Activated CD8-positive, alpha-beta memory T cell treated with anti-CD3 and anti-CD28 coated beads for 1 hour (primary cell): ENCODE results near the gene LIMK1.
A peak's percentile ranks its signal among the peaks of the same experiment; 100 is the strongest.

Source experiments
- DNase-seq, 2 donors: peaks; one replicate each; pipeline ENCODE4 v3.0.0-alpha.2; 2020; ENCODE audit warnings: low read depth in 1 of 2; ENCODE audit errors: extremely low read depth in 1 of 2

Gene LIMK1

GRCh38 chr7:74053589-74054186 is 29.9 kb upstream of the LIMK1 start:
- no peak for DNase-seq

GRCh38 chr7:74056096-74056915 is 27.3 kb upstream of the LIMK1 start:
- no peak for DNase-seq

DNA sequence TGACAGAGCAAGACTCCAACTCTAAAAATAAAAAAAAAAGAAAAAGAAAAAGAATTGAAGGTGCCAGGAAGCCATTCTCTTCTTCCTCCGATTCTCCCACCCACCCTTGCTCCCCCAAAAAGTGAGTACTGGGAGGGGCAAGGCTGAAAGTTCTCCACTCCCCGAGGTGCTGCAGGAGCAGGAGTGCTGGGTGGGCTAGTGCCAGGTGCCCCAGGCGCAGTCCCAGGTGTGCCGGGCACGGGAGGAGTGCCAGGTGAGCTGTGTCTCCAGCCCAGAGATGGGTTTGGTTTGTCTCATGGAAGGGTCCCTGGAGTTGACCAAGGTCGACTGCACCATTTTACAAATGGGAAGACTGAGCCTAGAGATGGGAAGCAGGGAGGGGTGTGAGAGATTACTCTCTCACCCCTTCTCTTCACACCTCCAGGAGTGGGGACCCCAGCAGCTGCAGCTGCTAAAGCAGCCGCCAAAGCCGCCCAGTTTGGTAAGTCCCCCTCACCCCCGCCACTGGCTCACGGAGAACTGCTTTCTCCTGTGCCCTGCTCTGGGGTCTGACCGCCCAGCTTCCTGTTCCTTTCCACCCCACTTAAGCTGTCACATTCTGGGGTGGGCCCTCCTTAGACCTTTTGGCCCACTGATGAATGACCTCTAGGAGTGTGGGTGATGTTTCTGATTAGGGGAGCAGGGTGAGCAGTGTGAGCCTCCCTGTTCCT is 26.2 kb upstream of the LIMK1 start:
- no peak for DNase-seq

DNA sequence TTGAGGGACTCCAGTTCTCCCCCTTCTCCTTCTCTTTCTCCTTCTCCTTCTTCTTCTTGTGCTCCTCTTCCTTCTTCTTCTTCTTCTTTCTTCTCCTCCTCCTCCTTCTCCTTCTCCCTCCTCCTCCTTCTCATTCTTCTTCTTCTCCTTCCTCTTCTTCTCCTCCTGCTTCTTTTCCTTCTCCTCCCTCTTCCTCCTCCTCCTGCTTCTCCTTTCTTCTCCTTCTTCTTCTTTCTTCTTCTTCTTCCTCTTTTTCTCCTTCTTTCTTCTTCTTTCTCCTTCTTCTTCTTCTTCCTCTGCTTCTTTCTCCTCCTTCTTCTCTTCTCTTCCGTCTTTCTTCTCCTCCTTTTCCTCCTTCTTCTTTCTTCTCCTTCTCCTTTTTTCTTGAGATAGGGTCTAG is 25.6 kb upstream of the LIMK1 start:
- DNase-seq: no peak

- no peak for DNase-seq
Observed at GRCh38 chr7:74058486-74058885, 25.1 kb upstream of the LIMK1 start.

GRCh38 chr7:74059037-74059436 is 24.6 kb upstream of the LIMK1 start:
- no peak for DNase-seq

GRCh38 chr7:74059681-74060588 is 23.7 kb upstream of the LIMK1 start:
- no peak for DNase-seq

DNA sequence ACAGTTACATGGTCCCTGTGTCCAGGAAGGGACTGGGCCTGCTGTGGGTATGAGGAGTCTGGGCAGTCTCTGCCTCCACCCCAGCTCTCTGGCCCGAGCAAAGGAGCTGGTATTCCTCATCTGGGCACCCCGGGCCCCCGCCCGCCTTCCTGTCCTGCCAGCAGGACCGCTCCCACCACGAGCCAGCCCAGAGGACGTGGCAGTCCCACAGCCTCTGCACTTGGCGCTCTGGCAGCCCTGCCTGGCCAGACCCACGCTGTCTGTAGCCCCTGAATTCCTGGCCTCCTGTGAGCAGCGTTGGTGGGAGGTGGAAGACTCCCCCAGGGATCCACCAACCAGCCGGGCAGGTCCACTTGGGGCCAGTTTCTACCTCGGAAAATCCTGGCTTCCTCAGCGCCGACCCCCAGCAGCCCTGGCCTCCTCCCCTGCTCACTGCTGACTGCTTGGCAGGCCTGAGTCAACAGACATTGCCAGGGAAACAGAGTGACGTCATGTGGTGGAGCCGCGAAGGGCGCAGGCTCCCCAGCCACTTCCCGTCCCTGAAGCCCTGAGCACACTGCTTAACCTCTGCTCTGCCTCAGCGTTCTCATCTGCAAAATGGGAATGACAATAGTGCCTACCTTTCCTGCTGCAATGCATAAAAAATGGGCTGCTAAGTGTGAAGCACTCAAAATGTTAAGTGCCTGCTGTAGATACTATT is 21.6 kb upstream of the LIMK1 start:
- peak; percentile 25 to 52 for DNase-seq

GRCh38 chr7:74063223-74063641 is 20.4 kb upstream of the LIMK1 start:
- DNase-seq: no peak

DNA sequence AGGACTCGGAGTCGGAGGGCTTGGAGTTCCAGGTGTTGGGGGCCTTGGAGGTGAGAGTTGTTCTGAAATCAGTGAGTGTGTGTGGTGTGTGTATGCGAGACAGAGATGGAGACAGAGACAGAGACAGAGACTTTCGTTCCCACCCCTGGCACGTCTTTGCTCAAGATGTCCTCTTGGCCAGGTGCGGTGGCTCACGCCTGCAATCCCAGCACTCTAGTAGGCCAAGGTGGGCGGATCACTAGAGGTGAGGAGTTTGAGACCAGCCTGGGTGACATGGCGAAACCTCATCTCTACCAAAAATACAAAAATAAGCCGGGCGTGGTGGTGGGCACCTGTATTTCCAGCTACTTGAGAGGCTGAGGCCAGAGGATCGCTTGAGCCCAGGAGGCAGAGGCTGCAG is 20.0 kb upstream of the LIMK1 start:
- no peak for DNase-seq

DNA sequence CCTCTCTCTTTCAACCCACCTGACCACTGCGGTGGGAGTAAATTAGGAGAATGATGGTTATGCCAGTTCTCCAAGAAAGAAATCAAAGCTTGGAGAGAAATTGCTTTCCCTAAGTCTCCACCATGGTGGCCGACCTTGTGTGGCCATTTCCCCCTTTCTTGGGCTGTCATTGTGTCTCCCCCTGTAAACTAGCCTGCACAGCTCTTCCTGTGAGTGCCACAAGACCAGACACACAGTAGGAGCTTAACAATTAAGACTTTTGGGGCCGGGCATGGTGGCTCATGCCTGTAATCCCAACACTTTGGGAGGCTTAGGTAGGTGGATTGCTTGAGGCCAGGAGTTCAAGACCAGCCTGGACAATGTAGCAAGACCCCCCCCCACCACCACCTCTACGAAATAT is 18.9 kb upstream of the LIMK1 start:
- no peak for DNase-seq

- no peak for DNase-seq
Observed at GRCh38 chr7:74066626-74067025, 17.0 kb upstream of the LIMK1 start.

GRCh38 chr7:74068378-74069085 is 15.1 kb upstream of the LIMK1 start:
- no peak for DNase-seq

- DNase-seq: no peak
Observed at GRCh38 chr7:74069086-74069541, 14.5 kb upstream of the LIMK1 start.

DNA sequence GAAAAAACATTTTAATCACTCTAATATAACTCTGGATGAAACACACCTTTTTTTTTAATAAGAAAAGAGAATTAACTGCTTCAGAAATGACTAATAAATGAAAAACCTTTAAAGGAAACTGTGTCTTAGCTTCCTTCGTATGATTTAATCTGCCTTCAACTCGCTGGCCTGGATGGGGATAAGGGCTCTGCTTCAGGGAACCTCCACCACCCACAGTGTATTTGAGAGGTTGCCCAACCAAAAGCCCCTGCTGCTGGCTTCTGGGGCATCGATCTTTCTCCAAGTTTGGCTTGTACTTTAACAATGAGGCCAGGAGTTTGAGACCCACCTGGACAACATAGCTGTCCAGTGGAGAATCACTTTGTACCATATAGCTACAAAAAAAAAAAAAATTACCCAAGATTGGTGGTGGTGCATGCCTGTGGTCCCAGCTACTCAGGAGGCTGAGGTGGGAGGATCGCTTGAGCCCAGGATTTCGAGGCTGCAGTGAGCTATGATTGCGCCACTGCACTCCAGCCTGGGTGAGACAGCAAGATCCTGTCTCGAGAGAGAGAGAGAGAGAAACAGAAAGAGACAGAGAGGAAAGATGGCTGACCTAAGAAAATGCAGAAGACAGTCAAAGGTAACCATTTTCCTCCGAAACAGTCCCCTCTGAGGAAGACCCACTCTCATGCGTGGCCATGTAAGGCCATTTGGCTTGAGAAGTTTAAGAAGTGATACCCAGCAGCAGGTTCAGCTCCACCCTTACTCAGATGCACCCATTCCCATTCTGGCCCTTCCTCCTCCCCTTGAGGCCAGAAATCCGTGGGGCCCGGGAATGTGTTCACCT is 13.6 kb upstream of the LIMK1 start:
- no peak for DNase-seq

DNA sequence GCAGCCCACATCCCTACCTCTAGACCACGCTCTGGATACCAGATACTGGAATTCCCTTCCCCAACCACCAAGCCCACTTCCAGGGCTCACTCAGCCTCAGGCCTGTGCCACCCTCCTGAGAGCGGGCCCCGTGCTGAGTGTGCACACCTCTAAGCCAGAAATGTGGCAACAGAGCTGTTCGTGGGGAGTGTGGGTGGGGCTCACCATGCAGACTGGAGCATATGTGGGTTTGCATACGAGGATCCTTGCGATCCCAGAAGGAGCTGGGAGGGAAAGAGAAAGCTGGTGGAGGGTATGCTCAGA is 13.0 kb upstream of the LIMK1 start:
- no peak for DNase-seq

GRCh38 chr7:74071121-74071520 is 12.5 kb upstream of the LIMK1 start:
- DNase-seq: no peak

DNA sequence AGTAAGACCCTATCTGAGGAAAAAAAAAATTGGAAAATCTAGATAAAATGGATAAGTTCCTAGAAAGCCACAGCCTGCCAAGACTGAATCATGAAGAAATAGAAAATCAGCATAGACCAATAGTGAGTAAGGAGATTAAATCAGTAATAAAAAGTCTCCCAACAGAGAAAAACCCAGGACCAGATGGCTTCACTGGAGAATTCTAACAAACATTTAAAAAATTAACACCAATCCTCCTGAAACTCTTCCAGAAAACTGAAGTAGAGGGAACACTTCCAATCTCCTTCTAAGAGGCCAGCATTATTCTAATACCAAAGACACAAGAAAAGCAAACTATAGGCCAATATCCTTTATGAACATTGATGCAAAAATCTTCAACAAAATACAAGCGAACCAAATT is 8.8 kb upstream of the LIMK1 start:
- no peak for DNase-seq

GRCh38 chr7:74078461-74078860 is 5.1 kb upstream of the LIMK1 start:
- no peak for DNase-seq
